Uterus (tissue), 4 donors: Measurements from ENCODE around the gene UFC1. TPM values are rescaled to one million over a fixed set of nuclear protein-coding genes. Genes with fewer than 3 reads are reported as not detected.

ENCODE experiments used
- DNase-seq, 2 donors: peaks; one replicate each; pipeline ENCODE4 v3.0.0-alpha.2; 2019 to 2020
- H3K27ac ChIP-seq, 2 donors: fragments of 200-600 bp; sonication (generic); 1 replicate in 1 of 2; 2 replicates in 1 of 2; pipeline ENCODE4 v1.5.1; 2016 to 2018
- H3K27me3 ChIP-seq, 2 donors: fragments of 200-600 bp; sonication (generic); one replicate each; pipeline ENCODE4 v1.5.1; 2018 to 2019; ENCODE audit warnings: control low read depth in 1 of 2
- H3K36me3 ChIP-seq, 2 donors: fragments of 200-600 bp; sonication (generic); one replicate each; pipeline ENCODE4 v1.5.1; 2019; ENCODE audit warnings: control low read depth in 1 of 2
- H3K4me1 ChIP-seq, 2 donors: fragments of 200-600 bp; sonication (generic); one replicate each; pipeline ENCODE4 v1.5.1; 2018 to 2019; ENCODE audit warnings: control low read depth in 1 of 2
- H3K4me3 ChIP-seq, 2 donors: fragments of 200-600 bp; sonication (generic); 1 replicate in 1 of 2; 2 replicates in 1 of 2; pipeline ENCODE4 v1.5.1; 2018 to 2019; ENCODE audit warnings: mild to moderate bottlenecking in 1 of 2
- H3K9me3 ChIP-seq, 2 donors: fragments of 200-600 bp; sonication (generic); one replicate each; pipeline ENCODE4 v1.5.1; 2019; ENCODE audit warnings: control low read depth in 1 of 2
- CTCF ChIP-seq, 4 experiments: fragments of 200-600 bp in 2 of 4; fragments of 450-650 bp in 2 of 4; sonication (generic) in 2 of 4; IDR thresholded peaks; one replicate each; pipeline ENCODE4 v1.5.1; 2016 to 2019; ENCODE audit warnings: antibody characterized with exemption in 4 of 4, mild to moderate bottlenecking in 2 of 4, moderate library complexity in 1 of 4
- POLR2A ChIP-seq, 2 donors: fragments of 450-650 bp; IDR thresholded peaks; one replicate each; pipeline ENCODE4 v1.6.1; 2016; ENCODE audit warnings: antibody characterized with exemption in 2 of 2, mild to moderate bottlenecking in 1 of 2, moderate library complexity in 1 of 2
- intact Hi-C: fragments of 100-400 bp; cut with DNase I; formaldehyde crosslinking; loops from one replicate; pipeline ENCODE4 v1.15.1; 2023; ENCODE audit warnings: low total_unique reads
- total RNA-seq, 4 donors: library from RNA; depleted of rRNA in 3 of 4; stranded (reverse); fragments of >200 nt in 3 of 4; gene quantifications; one replicate each; pipeline versions ENCODE4 v1.1.0 to v1.2.4, GENCODE V29; 2014 to 2023
- donor health status: DM: yes; HTN: yes; CAD: no.

Gene UFC1
- total RNA-seq, 4 donors from 2014 or later, result 2.0 to 111 (median 62.9) TPM

- Histone ChIP-seq H3K36me3 (no peaks in the 10 kb centered on the region), H3K4me3 (peak overlapping the region; percentile 64 to 89), H3K27me3 (no peaks in the 10 kb centered on the region), H3K27ac (peak overlapping the region; percentile 89 to 92), H3K4me1 (peaks cover 0 to 13% of the 10 kb centered on the region in 2 donors), H3K9me3 (no peaks in the 10 kb centered on the region)
- intact Hi-C loops, result no loop called here
- no peak for DNase-seq
- no peak for TF ChIP-seq CTCF (IDR thresholded peaks at IDR 0.05)
- no peak for TF ChIP-seq POLR2A (IDR thresholded peaks at IDR 0.05)
Measured at GRCh38 chr1:161177936-161178244, 24.1 kb downstream of the UFC1 start.

GRCh38 chr1:161179698-161180097, 25.9 kb downstream of the UFC1 start:
- no peak overlapping the region for H3K4me3 ChIP-seq
- no peaks in the 10 kb centered on the region for H3K27me3 ChIP-seq
- H3K27ac ChIP-seq, result no peak overlapping the region
- H3K4me1 ChIP-seq, result peaks cover 0 to 8% of the 10 kb centered on the region in 2 donors
- H3K9me3 ChIP-seq, result no peaks in the 10 kb centered on the region
- no peaks in the 10 kb centered on the region for H3K36me3 ChIP-seq
- DNase-seq, result no peak
- TF ChIP-seq CTCF (IDR thresholded peaks at IDR 0.05) (no peak), POLR2A (IDR thresholded peaks at IDR 0.05) (no peak)
- intact Hi-C loops, result no loop called here

GRCh38 chr1:161180639-161181038, 26.9 kb downstream of the UFC1 start:
- Histone ChIP-seq H3K27me3 (no peaks in the 10 kb centered on the region), H3K4me3 (no peak overlapping the region), H3K27ac (no peak overlapping the region), H3K9me3 (no peaks in the 10 kb centered on the region), H3K36me3 (no peaks in the 10 kb centered on the region), H3K4me1 (peaks cover 0 to 8% of the 10 kb centered on the region in 2 donors)
- intact Hi-C loops, result no loop called here
- TF ChIP-seq POLR2A (IDR thresholded peaks at IDR 0.05) (no peak), CTCF (IDR thresholded peaks at IDR 0.05) (peak in 1 of 4 experiments; percentile 12)
- no peak for DNase-seq

GRCh38 chr1:161182214-161182613, 28.4 kb downstream of the UFC1 start:
- no peak for DNase-seq
- no peak overlapping the region for H3K27ac ChIP-seq
- H3K36me3 ChIP-seq, result no peaks in the 10 kb centered on the region
- H3K9me3 ChIP-seq, result no peaks in the 10 kb centered on the region
- H3K4me3 ChIP-seq, result no peak overlapping the region
- TF ChIP-seq CTCF (IDR thresholded peaks at IDR 0.05), result no peak
- no peaks in the 10 kb centered on the region for H3K4me1 ChIP-seq
- intact Hi-C loops, result no loop called here
- H3K27me3 ChIP-seq, result no peaks in the 10 kb centered on the region

- H3K4me1 ChIP-seq, result no peaks in the 10 kb centered on the region
- no peaks in the 10 kb centered on the region for H3K27me3 ChIP-seq
- no peak overlapping the region for H3K4me3 ChIP-seq
- H3K27ac ChIP-seq, result peak overlapping the region; percentile 55 to 66
- intact Hi-C loops, result no loop called here
- H3K36me3 ChIP-seq, result no peaks in the 10 kb centered on the region
- TF ChIP-seq POLR2A (IDR thresholded peaks at IDR 0.05), result no peak
- TF ChIP-seq CTCF (IDR thresholded peaks at IDR 0.05), result no peak
- peak in 1 of 2 donors; percentile 79 for DNase-seq
- H3K9me3 ChIP-seq, result no peaks in the 10 kb centered on the region
Measured at GRCh38 chr1:161185282-161185682, 31.5 kb downstream of the UFC1 start.
